CD4-positive, alpha-beta T cell treated with Interleukin-6 for 4 hours (primary cell): ENCODE measurements around the gene BTN3A1.
A peak's percentile ranks its signal among the peaks of the same experiment; 100 is the strongest.
"Not testable (repeated sequence)": the region's sequence is repeated elsewhere in the genome, so short reads cannot be mapped to it uniquely, and the experiment has no call there.

Source experiments
- DNase-seq: peaks from one replicate; pipeline ENCODE4 v3.0.0-alpha.2; 2020; ENCODE audit warnings: mixed read lengths

The BTN3A1 gene

DNA sequence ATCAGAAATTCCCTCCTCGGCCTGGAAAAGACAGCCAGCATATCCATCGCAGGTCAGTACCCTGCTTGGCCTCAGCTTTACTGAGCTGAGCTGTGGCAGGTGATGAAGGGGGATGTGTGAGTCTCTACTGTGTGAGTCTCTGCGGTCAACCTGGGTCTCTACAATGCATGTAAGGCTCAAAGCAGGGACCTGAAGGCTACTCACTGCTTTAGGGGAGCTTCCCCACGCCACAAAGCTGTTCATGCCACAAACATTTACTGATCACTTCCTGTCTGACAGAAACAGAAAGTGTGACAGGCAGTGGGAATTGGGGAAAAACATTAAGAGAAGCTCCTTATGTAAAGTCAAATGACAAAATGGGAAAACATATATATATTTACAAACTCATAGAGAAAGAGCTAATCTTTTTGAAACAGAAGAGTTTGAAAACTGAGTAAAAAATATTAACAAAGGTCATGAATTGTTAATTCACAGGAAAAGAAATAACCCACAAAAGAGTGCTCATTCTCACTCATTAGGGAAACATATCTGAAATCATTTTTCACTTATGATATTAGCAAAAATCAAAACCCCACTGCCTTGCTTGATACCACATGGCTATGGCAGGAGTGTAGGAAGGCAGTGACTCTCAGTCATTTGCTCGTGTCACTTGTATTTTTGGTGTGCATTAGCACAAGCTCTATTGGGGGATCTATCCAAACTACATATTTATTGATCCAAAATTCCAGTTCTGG is 44.0 kb downstream of the BTN3A1 start:
- peak; percentile 41 for DNase-seq

DNA sequence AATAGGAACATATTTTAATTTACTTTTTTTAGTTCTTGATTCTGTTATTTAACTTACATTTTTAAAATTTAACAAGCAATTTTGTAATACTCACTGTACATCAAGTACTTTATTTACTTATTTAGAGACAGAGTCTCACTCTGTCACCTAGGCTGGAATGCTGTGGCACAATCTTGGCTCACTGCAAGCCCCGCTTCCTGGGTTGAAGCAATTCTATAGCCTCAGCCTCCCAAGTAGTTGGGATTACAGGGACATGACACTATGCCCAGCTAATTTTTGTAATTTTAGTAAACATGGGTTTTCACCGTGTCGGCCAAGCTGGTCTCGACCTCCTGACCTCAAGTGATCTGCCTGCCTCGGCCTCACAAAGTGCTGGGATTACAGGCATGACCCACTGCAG is 45.2 kb downstream of the BTN3A1 start:
- DNase-seq = no peak

DNA sequence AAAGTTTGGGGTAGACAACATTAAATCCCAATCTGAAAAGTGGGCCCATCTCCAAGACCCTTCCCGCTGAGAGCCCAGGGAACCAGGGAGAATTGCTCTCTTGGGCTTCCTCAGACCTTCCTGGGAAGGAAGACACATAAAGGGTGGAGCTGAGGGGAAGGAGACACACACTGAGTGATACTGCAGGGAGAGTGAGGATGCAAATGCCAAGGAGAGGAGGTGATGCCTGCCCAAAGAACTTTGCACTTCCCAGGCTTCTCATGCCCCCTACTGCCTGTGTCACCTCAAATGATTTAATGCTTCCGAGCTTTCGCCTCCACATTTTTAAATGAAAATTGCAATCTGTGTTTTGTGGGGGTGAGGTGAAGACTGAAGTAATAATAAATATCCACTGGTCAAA is 48.2 kb downstream of the BTN3A1 start:
- DNase-seq = no peak

DNA sequence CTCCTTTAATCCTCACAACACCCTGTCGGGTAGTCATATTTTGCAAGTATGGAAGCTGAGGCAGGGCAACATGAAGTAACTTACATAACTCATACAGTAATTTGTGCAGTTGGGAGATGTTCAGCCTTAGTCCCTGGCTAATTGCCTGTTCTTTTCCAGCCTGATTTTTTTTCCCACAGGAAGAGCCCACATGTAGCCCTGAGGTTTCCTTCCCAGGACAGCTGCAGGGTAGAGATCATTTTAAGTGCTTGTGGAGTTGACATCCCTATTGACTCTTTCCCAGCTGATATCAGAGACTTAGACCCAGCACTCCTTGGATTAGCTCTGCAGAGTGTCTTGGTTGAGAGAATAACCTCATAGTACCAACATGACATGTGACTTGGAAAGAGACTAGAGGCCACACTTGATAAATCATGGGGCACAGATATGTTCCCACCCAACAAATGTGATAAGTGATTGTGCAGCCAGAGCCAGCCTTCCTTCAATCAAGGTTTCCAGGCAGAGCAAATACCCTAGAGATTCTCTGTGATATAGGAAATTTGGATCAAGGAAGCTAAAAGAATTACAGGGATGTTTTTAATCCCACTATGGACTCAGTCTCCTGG is 50.7 kb downstream of the BTN3A1 start:
- DNase-seq = no peak

DNA sequence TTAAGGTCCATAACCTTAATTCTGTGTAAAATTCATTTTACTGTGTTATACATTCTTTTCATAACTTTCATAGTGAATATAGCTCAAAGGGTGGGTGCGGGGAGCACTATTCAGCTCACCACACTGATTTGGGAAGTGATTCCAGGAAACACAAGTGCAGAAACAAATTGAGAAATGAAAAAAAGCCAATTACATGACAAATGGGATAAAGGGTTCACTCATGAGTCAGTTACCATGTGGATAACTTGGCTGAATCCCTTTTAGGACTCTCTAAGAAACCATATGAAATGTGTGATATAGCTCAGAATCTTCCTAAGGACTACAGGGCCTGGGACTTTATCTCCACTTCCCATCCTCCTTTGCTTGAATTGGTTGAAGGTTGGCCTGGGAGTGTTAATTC is 52.6 kb downstream of the BTN3A1 start:
- no peak for DNase-seq

DNA sequence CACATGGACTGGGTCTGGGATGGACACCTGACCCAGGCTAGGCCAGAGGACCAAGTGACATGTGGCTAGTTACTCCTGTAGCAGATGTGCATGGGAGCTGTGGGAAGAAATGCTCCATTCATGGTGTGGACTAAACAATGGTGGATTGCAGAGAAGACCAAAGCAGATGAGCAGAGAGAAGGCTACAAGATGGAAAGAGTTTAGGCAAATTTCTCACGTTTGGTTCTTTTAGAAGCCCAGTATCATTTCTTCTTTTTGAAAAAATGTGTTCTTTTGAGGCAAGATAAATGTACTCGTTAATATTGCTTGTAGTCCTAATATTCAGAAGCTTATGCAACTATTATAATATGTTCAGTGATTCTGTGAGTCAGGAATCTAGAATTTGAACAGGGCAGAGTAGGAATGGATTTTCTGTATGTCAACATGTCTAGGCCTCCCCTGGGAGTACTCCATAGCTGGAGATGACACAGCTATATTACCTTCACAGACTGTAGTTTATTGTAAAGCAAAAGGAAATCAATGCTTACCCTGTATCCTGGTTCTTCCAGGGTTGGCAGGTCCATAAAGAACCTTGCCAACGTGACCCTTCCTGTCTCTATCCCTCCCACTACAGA is 53.4 kb downstream of the BTN3A1 start:
- no peak for DNase-seq

DNA sequence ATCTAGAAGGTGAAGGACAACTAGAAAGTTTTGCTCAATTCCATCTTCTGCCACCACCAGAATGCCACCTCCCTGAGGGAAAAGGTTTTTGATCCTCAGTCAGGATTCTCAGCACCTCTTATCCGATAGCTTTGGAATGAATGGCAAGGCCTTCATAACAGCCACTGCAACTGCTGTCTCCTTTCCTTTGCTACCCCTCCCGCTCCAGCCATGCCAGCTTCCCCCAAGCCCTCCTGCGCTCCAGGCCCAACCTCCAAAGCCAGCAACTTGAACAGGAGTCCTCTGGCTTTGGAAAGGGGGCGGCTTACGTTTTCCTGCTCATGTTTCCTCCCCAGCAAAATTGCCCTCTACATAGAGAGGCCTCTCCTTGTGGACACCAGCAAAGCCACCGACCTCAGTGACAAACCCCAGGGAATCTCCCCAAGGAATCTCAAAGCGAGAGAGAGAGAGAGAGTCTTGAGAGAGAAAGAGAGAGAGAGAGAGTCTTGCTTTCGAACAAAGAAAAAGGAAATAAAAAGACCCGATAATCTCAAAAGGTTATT is 55.3 kb downstream of the BTN3A1 start:
- no peak for DNase-seq

DNA sequence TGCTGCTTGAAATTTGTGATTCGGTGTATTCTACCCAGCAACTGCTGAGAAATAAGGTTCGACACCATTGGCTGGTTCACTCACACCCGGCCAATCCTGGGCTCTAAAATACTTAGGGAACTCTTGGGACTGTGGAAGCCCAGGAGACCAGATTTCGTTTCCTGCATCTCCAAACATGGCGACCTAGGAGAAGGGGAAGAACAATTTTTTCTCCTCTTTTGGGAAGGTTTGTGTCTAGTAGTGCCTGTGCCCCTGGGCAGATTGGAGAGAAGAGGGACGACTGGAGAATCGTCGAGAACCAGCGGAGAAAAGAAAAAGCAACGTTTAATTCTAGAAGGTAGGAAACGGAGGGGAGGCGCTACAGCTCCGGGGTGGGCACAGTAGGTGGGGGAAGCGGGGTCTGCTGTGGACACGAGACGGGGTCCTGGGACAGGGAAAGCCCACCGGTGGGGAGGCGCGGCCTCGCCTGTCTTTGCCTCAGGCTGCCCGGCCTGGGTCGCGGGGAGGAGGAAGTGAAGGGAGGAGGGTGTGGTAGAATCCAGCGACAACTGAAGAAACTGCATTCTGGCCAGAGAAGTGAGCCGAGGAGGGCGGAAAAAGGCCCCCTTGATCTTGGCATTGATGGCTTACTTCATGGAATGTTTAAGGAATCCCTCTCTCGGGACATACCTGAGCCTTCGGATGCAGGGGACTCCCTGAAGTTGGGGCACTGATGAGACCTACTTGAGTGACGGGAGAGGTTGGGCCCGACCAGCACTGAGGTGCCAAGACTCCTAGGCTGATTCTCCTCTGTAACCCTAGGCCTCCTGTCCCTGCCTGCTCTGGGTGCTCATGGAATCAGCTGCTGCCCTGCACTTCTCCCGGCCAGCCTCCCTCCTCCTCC is 56.0 kb downstream of the BTN3A1 start, which contains the start of gene BTN2A1:
TSS of gene BTN2A1 (plus strand) at position 150 of the 883 bp plus-strand sequence. CDS start at position 832, 682 bp downstream.
- peak; percentile 73 for DNase-seq

DNA sequence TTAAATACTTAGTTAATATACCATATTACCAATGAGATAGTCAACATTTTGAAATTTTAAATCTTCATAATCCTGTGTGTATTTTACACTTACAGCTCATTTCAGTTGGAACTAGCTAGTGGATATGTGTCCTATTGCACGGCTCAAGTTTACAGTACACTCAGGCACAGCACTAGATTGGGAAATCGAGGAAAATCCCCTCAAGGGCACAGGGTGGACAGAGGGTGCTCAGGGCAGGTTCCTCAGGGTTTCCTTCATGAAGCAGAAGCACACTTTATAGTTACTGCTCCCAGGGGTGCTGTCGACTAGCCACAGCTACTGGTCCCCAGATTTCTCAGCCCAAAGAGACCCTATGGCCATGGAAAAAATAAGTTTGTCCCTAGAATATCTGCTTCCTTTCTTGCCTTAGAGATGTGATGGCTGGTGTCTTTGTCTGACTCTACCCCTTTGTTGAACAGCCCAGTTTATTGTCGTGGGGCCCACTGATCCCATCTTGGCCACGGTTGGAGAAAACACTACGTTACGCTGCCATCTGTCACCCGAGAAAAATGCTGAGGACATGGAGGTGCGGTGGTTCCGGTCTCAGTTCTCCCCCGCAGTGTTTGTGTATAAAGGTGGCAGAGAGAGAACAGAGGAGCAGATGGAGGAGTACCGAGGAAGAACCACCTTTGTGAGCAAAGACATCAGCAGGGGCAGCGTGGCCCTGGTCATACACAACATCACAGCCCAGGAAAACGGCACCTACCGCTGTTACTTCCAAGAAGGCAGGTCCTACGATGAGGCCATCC is 57.1 kb downstream of the BTN3A1 start:
- DNase-seq = no peak

DNA sequence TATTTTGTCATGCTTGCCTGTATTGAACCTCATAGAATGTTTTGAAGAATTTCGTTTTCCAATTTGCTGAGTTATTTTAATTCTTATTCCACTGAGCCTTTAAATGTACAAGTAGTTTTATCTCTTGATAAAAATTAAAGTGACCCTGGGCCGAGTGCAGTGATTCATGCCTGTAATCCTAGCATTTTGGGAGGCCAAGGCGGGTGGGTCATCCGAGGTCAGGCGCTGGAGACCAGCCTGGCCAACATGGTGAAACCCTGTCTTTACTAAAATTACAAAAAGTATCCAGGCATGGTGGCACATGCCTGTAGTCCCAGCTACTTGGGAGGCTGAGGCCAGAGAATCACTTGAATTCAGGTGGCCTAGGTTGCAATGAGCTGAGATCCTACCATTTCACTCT is 59.3 kb downstream of the BTN3A1 start:
- DNase-seq = not testable (repeated sequence)

DNA sequence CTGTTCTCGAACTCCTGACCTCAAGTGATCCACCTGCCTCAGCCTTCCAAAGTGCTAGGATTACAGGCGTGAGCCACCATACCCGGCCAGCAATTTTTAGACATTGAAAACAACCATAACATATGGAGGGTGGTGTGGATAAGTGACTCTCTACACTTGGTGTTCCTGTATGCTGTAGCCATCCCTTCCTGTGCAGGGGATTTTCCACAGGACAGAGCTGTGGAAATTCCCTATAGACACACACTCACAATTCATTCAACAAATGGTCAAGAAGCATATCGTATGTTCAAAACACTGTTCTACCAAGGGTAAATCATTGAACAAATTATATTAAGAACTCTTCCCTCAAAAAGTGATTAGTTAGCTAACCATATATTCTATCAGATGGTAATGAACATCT is 61.9 kb downstream of the BTN3A1 start:
- DNase-seq = no peak

DNA sequence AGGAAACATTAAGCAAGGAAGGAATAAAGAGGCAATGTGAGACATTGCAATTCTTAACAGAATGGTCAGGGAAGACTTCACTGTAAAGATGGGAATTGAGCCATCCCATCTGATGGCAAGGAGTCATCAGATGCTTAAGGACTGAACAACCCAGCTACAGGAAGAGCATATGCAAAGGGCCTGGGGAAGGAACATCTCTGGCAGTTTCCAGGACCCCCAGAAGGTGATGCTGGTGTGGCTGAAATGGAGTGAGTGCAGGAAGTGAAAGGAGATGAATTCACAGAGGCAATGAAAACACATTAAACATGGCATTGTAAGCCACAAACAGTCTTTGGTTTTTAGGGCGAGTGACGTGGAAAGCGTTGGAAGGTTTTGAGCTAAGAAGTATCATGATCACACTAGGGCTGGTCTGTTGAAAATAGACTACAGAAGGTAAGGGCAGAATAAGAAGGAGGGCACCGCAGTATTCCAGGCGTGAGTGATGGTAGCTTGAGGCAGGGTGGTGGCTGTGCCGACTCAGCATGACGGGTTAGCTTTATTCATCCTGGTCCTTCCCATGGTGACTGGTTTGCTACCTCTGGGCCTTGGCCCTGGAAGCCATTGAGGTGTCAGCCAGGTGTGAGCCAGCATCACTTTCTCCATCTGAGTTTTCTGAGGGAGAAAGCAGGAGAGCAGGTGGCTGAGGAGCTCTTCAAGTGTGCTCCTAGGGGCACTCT is 62.5 kb downstream of the BTN3A1 start:
- DNase-seq = no peak
